ENCODE data around the gene NANOS2. TPM values are rescaled to one million over a fixed set of nuclear protein-coding genes. Genes with fewer than 3 reads are reported as not detected.

Gene NANOS2
- total and polyA plus RNA-seq, 2 donors from 2014 or later = not detected

- DNase-seq (peak in 1 of 5 donors; percentile 66), FAIRE-seq (no peak)
- Histone ChIP-seq H3K4me3 (ENCODE audit: low read length in 3 of 3) (peak overlapping the region; percentile 50 to 86 (median 70)), H3K27me3 (ENCODE audit: control insufficient read depth, insufficient read depth, low read length) (no peaks in the 10 kb centered on the region), H3K27ac (ENCODE audit: low read depth in 2 of 2, low read length in 2 of 2) (peak overlapping the region; percentile 94 to 95), H3K4me1 (ENCODE audit: control insufficient read depth in 2 of 3, insufficient read depth in 2 of 3, low read depth in 1 of 3, low read length in 3 of 3) (peaks cover 0 to 27% (median 7%) of the 10 kb centered on the region in 3 donors), H3K9me3 (ENCODE audit: control insufficient read depth in 2 of 3, insufficient read depth in 1 of 3, low read length in 3 of 3) (no peaks in the 10 kb centered on the region), H3K9ac (ENCODE audit: low read length in 3 of 3) (peak overlapping the region; percentile 12 to 97 (median 71)), H3K36me3 (ENCODE audit: control insufficient read depth in 2 of 3, insufficient read depth in 3 of 3, low read length in 3 of 3) (no peaks in the 10 kb centered on the region)
- no peak for TF ChIP-seq CTCF (IDR thresholded peaks at IDR 0.05; ENCODE audit: borderline replicate concordance, extremely low read depth, insufficient read depth)
- intact Hi-C loops (cut with DNase I) = no loop called here
Observed at GRCh38 chr19:45887200-45887710, 27.3 kb downstream of the NANOS2 start.

GRCh38 chr19:45886427-45887199 is 28.0 kb downstream of the NANOS2 start:
- H3K27me3 ChIP-seq (ENCODE audit: control insufficient read depth, insufficient read depth, low read length) = no peaks in the 10 kb centered on the region
- H3K27ac ChIP-seq (ENCODE audit: low read depth in 2 of 2, low read length in 2 of 2) = peak overlapping the region; percentile 94 to 95
- peak; percentile 93 to 98 (median 96) for DNase-seq
- peak overlapping the region; percentile 50 to 86 (median 81) for H3K4me3 ChIP-seq (ENCODE audit: low read length in 3 of 3)
- H3K36me3 ChIP-seq (ENCODE audit: control insufficient read depth in 2 of 3, insufficient read depth in 3 of 3, low read length in 3 of 3) = no peaks in the 10 kb centered on the region
- peaks cover 0 to 29% (median 11%) of the 10 kb centered on the region in 3 donors for H3K4me1 ChIP-seq (ENCODE audit: control insufficient read depth in 2 of 3, insufficient read depth in 2 of 3, low read depth in 1 of 3, low read length in 3 of 3)
- H3K9ac ChIP-seq (ENCODE audit: low read length in 3 of 3) = peak overlapping the region; percentile 36 to 97 (median 71)
- no peak for FAIRE-seq
- TF ChIP-seq CTCF (IDR thresholded peaks at IDR 0.05; ENCODE audit: borderline replicate concordance, extremely low read depth, insufficient read depth) = no peak
- intact Hi-C loops (cut with DNase I) = no loop called here
- H3K9me3 ChIP-seq (ENCODE audit: control insufficient read depth in 2 of 3, insufficient read depth in 1 of 3, low read length in 3 of 3) = no peaks in the 10 kb centered on the region

GRCh38 chr19:45885556-45886426 is 28.8 kb downstream of the NANOS2 start, which contains the start of gene IRF2BP1:
TSS of gene IRF2BP1 (minus strand) at chr19:45886141. CDS start at chr19:45885774, 367 bp downstream.
- no peak for TF ChIP-seq CTCF (IDR thresholded peaks at IDR 0.05; ENCODE audit: borderline replicate concordance, extremely low read depth, insufficient read depth)
- Histone ChIP-seq H3K9me3 (ENCODE audit: control insufficient read depth in 2 of 3, insufficient read depth in 1 of 3, low read length in 3 of 3) (no peaks in the 10 kb centered on the region), H3K4me3 (ENCODE audit: low read length in 3 of 3) (peak within 1 kb of the TSS; percentile 54 to 86 (median 81)), H3K9ac (ENCODE audit: low read length in 3 of 3) (peak within 1 kb of the TSS; percentile 36 to 97 (median 71)), H3K27me3 (ENCODE audit: control insufficient read depth, insufficient read depth, low read length) (no peaks in the 10 kb centered on the region), H3K4me1 (ENCODE audit: control insufficient read depth in 2 of 3, insufficient read depth in 2 of 3, low read depth in 1 of 3, low read length in 3 of 3) (peaks cover 0 to 32% (median 11%) of the 10 kb centered on the region in 3 donors), H3K27ac (ENCODE audit: low read depth in 2 of 2, low read length in 2 of 2) (peak within 1 kb of the TSS; percentile 94 to 95), H3K36me3 (ENCODE audit: control insufficient read depth in 2 of 3, insufficient read depth in 3 of 3, low read length in 3 of 3) (no peaks in the 10 kb centered on the region)
- intact Hi-C loops (cut with DNase I) = no loop called here
- FAIRE-seq = no peak
- DNase-seq = peak; percentile 94 to 98 (median 96)
